Astrocyte of the spinal cord (primary cell): ENCODE data around the gene ITPKB.
"Not testable (repeated sequence)": the region's sequence is repeated elsewhere in the genome, so short reads cannot be mapped to it uniquely, and the experiment has no call there.

Experiments used
- DNase-seq: peaks from one replicate; pipeline ENCODE4 v3.0.0; 2011; ENCODE audit warnings: low read depth, low spot score
- H3K4me3 ChIP-seq: 2 replicates; pipeline ENCODE4 v1.5.1; 2011; ENCODE audit warnings: low read depth, mild to moderate bottlenecking, low read length, moderate library complexity
- in situ Hi-C: cut with HindIII; loops from 2 replicates; pipeline ENCODE4 v1.10.0; 2017; ENCODE audit warnings: low sequenced_read_pairs
- TF ChIP-seq, protein P1 (sequence below): IDR thresholded peaks from 2 replicates; pipeline ENCODE4 v1.5.1; 2012; ENCODE audit warnings: low read depth, mild to moderate bottlenecking, low read length, inconsistent platforms

The ITPKB gene

GRCh38 chr1:226748306-226748705, 9.2 kb upstream of the ITPKB start:
- in situ Hi-C loops, result no loop called here
- no peak for DNase-seq
- no peak overlapping the region for H3K4me3 ChIP-seq
- TF ChIP-seq, protein P1, sequence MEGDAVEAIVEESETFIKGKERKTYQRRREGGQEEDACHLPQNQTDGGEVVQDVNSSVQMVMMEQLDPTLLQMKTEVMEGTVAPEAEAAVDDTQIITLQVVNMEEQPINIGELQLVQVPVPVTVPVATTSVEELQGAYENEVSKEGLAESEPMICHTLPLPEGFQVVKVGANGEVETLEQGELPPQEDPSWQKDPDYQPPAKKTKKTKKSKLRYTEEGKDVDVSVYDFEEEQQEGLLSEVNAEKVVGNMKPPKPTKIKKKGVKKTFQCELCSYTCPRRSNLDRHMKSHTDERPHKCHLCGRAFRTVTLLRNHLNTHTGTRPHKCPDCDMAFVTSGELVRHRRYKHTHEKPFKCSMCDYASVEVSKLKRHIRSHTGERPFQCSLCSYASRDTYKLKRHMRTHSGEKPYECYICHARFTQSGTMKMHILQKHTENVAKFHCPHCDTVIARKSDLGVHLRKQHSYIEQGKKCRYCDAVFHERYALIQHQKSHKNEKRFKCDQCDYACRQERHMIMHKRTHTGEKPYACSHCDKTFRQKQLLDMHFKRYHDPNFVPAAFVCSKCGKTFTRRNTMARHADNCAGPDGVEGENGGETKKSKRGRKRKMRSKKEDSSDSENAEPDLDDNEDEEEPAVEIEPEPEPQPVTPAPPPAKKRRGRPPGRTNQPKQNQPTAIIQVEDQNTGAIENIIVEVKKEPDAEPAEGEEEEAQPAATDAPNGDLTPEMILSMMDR, result no peak

DNA sequence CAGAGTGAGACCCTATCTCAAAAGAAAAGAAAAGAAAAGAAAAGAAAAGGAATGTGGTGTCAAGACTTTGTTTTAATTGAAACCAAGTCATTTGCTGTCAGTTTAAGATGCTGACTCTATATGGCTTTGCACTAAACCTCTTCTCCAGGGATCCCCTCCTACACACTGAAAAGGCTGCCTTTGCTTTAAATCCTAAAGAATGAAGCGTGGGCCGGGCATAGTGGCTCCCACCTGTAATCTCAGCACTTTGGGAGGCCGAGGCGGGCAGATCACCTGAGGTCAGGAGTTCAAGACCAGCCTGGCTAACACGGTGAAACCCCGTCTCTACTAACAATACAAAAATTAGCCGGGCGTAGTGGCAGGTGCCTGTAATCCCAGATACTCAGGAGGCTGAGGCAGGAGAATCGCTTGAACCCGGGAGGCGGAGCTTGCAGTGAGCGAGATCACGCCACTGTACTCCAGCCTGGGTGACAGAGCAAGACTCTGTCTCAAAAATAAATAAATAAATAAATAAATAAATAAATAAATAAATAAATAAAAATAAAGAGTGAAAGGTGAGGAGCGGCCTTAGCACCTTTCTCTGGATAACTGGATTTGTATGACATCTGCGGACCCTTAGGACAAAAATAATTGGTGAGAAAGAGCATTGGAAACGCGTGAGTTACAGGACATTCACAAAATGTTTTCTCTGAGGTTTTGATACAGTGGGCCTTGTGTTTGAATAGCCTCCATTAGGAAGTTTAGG, 8.6 kb upstream of the ITPKB start:
- in situ Hi-C loops, H3K4me3 ChIP-seq, DNase-seq: not testable (repeated sequence)

- no peak overlapping the region for H3K4me3 ChIP-seq
- TF ChIP-seq, protein P1, result no peak
- no peak for DNase-seq
- in situ Hi-C loops, result no loop called here
Measured at GRCh38 chr1:226743259-226743658, 4.2 kb upstream of the ITPKB start.

DNA sequence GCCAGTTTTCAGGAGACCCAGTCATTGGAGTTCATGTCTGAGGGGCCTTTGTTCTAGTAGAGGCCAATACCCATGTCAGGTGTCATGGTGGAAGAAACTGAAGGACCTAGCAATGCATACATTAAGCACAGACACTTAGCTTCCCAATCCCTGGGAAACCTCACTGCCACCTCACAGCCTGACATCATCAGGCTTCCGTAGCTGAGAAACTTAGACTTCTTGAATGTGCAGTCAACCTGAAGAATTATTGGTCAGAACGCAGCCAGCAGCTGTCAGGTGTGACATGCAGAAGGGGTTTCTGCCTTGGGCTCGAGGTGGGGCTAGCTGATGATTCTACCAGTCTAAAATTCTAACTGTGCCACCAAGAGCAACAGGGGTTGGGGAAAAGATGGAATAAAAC, 1.9 kb upstream of the ITPKB start:
- DNase-seq, result no peak

GRCh38 chr1:226739696-226740065, 599 bp upstream of the ITPKB start:
- no peak overlapping the region for H3K4me3 ChIP-seq
- no peak for DNase-seq
- in situ Hi-C loops, result no loop called here
- TF ChIP-seq, protein P1, result no peak

More for the DNA sequence above, 1.9 kb upstream of the ITPKB start:
- TF ChIP-seq, protein P1, result no peak
- in situ Hi-C loops, result no loop called here
- no peak overlapping the region for H3K4me3 ChIP-seq

DNA sequence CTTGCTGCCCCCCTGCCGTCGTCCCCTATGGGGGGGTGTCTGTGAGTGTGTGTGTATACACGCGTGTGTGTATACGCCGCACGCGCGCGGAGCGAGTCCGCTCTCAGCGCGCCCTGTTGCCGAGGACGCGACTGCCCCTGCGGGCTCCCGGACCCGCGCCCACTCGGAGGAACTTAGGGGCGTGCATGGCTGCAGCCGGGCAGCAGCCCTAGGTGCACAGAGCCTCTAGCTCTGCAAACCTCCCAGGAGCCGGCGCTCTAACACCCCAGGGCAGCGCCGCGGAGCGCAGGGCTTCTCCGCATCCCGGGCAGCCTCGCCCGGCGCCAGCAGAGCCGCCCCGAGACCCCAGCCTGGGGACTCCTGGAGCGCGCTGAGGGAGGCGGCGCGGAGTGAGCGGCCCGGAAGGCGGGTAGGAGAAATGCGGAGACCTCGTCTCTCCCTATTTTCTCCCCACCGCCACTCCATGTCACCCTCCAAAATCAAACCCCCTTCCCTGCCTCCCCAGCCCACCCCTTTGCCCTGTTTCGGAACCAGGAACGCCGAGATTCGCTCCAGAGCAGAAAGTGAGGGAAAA, 574 bp downstream of the ITPKB start:
- in situ Hi-C loops, result no loop called here
- peak overlapping the region; percentile 57 for H3K4me3 ChIP-seq
- TF ChIP-seq, protein P1, result no peak
- peak; percentile 33 for DNase-seq

DNA sequence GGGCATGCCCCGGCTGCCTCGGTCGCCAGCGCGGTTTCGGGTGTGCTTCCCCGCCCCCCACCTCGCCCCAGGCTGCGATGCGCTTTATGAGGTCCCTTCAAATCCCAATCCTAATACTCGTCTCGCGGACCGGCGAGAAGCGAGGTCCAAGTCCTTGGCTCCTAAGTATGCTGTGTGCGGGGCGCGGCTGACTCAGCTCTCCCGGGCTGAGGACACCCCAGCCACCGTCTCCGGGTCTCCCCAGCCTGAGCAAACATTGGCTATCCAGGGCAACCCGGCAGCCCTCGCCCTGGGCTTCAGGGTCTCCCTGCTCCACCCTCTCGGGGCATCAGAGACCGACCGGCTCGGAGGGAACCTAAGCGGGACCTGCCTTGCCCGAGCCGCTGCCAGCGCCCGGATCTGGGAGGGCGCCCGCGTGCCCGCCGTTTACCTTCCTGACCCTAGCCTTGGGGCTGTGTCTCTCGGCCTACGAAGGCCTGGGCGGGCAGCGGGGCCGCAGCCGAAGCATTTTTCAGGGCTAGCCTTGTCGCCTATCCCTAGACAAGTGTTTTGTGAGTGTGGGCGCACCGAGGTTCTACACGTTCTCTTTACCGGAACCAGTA, 1.2 kb downstream of the ITPKB start:
- in situ Hi-C loops, result no loop called here
- DNase-seq, result peak; percentile 45
- H3K4me3 ChIP-seq, result peak overlapping the region; percentile 57
- TF ChIP-seq, protein P1, result no peak
